ENCODE results near the gene POLA1.

POLA1 gene

DNA sequence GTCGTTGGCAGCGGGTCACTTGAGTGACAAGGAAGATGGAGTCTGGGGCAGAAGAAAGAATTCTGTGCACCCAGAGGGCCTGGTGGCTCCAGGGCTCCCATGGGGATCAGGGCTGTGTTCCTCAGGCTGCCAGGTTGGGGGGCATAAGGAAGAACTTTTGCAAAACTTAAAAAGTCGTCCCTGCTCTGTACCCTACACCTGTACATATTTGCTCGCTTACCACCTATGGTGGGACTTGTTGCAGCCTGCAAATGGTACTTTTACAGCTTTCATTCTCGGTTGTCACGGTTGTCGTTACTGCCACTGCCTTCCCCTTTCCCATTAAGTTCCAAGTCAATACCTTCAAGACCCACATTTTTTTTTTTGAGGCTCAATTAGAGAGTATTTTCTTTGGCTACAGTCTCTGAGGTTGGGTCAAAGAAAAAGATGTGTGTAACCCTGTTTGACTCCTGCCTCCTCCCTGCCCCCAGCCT is 312.9 kb downstream of the POLA1 start:
- H3K9me3 Mint-ChIP-seq: no peaks in the 10 kb centered on the region
- H3K27ac Mint-ChIP-seq: no peak overlapping the region
- H3K36me3 Mint-ChIP-seq (ENCODE audit: low read depth): no peaks in the 10 kb centered on the region
- peaks cover 18% of the 10 kb centered on the region for H3K4me1 Mint-ChIP-seq (ENCODE audit: low read depth)
- no peak overlapping the region for H3K4me3 Mint-ChIP-seq
- H3K27me3 Mint-ChIP-seq: peaks cover 55% of the 10 kb centered on the region

DNA sequence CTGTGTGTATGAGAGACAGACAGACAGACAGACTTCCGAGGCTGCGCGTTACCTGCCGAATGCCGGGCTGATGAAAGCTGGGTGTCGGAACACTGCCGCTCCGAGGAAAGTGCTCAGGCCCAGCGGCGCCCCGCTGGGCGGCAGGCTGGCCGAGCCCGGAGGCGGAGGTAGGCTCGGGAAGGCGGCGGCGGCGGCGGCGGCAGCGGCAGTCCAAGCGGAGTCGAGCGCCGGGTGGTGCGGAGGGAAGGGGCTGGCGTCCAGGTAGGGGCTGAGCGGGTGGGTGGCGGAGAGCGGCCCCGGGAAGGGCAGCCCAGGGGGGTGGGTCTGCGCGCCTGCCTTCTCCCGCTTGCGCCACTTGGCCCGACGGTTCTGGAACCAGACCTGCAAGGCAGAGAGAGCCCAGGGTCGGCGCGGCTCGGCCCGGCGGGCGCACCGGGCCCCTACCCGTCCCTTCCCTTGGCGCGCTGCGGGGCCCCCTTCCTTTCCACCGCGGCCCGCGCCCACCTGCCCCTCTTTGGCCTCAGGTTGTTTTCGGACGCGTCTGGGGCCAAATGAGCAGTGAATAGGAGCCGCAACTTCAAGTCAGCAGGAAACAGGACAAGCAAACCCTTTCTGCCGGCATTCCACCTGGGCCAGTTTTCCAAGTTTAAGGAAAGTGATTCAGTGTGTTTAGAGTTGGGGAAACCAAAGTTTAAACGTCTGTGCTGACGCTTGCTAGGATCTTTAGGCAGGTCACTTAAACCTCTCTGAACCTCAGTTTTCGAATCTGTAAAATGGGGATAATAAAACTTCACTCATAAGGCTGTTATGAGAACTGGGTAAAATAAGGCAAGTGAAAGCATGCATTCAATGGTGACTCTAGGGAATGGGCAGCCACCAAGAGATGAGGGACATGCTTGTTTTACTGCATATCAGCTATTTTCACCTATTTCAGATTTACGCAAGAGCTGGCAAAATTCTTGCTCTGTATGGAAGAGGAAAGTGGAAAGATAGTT is 313.6 kb downstream of the POLA1 start:
- H3K4me1 Mint-ChIP-seq (ENCODE audit: low read depth): peaks cover 19% of the 10 kb centered on the region
- H3K9me3 Mint-ChIP-seq: no peaks in the 10 kb centered on the region
- no peak overlapping the region for H3K27ac Mint-ChIP-seq
- H3K36me3 Mint-ChIP-seq (ENCODE audit: low read depth): no peaks in the 10 kb centered on the region
- H3K27me3 Mint-ChIP-seq: peaks cover 58% of the 10 kb centered on the region
- no peak overlapping the region for H3K4me3 Mint-ChIP-seq

DNA sequence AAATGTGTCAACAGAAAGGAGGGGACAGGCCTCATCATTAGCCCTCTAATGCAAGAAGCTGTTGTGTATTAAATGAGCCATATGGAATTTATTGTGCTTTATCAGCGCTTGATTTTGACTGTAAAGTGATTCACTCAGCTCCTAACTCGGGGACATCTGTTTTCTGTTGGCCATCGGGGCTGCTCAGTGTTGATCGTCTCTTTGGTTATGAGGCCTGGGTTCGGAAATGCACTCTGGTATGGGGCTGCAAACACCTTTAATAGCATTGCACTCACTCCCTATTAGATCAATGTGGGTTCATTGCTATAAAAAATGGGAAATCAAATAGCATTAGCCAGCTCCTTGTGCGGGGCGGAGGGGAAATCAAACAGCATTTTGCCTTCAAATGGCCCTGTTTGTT is 315.7 kb downstream of the POLA1 start:
- Mint-ChIP-seq H3K36me3 (ENCODE audit: low read depth) (no peaks in the 10 kb centered on the region), H3K9me3 (no peaks in the 10 kb centered on the region), H3K4me1 (ENCODE audit: low read depth) (peaks cover 12% of the 10 kb centered on the region), H3K27ac (no peak overlapping the region), H3K4me3 (no peak overlapping the region), H3K27me3 (peaks cover 53% of the 10 kb centered on the region)

DNA sequence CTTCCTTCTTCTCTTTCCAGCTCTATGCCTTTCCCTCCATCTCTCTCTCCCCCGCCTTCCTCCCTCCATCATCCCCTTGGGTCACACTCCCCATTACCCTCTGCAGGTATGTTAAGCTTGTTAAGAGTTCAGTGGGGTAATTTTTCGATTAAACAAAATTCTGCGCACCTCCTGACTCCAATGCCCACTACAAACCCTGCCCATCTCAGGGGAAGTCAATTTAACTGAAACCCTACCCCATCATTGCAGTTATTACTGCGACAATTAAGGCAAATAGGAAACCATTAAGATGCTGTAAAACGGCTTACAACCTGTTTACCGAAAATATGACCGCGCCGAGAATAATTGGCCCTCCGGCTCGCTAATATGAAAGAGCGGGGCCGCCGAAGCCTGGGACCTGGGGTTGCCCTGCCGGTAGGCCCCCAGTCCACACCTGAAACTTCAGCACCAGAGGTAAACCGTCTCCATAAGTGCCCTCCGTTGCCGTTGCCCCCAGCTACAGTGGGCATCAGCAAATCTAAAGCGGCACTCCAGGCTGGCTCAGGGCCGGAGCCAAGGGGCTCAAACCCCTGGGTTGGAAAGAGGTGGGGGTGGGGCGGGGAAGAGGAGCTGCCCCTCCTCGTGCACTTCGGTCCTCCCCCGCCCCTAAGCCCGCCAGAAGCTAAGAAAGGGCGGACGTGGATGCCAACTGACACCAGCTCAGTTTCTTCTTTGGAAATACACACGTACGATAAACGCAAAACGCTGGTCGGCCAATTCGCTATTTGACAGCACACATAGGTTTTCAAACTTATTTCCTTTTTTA is 317.3 kb downstream of the POLA1 start:
- no peaks in the 10 kb centered on the region for H3K36me3 Mint-ChIP-seq (ENCODE audit: low read depth)
- peaks cover 59% of the 10 kb centered on the region for H3K27me3 Mint-ChIP-seq
- H3K27ac Mint-ChIP-seq: no peak overlapping the region
- H3K4me1 Mint-ChIP-seq (ENCODE audit: low read depth): peaks cover 9% of the 10 kb centered on the region
- H3K9me3 Mint-ChIP-seq: no peaks in the 10 kb centered on the region
- no peak overlapping the region for H3K4me3 Mint-ChIP-seq

DNA sequence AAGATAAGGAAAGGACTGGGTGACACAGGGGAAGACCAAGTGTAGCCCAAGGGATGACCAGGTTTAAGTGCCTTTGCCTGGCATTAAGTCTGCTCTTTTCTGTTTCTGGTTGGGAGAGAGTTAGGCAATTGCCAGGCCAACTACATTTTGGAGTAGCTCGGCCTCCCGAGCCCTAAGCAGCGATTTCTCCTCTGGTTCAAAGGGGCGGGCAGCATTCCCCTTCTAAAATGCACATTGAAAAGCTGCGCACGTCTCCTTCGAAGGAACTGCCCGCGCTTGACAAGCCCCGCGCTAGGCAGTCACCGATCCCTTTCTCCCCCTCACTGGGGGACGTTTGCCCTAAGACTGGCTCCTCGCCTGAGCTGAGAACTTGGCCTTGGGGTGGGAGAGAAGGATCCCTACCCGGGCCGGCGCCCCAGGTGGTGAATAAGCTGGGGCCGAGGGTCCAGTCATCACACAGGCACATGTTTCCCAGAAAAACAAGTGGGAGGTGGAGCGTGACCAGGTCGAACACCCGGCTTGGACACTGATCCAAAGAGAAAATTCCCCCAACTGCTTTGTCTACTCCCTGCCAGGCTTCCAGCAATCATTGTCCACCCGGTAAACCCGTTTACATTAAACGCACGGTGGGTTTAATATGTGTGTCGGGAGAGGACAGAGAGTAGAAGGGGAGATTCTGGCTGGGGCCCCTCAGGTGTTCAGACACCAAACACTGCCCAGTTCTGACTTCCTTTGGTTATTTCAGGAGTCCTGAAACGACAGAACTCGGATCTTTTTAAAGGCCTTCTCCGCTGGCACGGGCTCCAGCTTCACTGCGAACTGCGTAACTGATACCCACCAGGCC is 318.1 kb downstream of the POLA1 start:
- Mint-ChIP-seq H3K9me3 (no peaks in the 10 kb centered on the region), H3K36me3 (ENCODE audit: low read depth) (no peaks in the 10 kb centered on the region), H3K4me3 (no peak overlapping the region), H3K27ac (no peak overlapping the region), H3K27me3 (peaks cover 59% of the 10 kb centered on the region), H3K4me1 (ENCODE audit: low read depth) (peaks cover 3% of the 10 kb centered on the region)

DNA sequence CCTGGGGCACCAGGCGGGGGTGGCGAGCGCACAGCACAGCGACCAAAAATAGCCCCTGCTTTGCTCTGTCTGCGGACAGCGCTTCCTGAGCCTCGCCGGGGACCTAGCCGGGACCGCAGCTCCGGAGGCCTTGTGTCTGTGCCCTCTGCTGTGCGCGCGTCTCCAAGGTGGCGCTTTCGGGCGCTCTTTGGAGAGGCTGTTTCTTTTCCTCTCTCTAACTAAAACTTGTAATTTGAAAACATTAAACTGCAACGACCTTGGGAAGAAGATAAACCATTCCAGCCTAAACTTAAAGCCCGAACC is 318.7 kb downstream of the POLA1 start:
- Mint-ChIP-seq H3K27ac (no peak overlapping the region), H3K27me3 (peaks cover 61% of the 10 kb centered on the region), H3K9me3 (no peaks in the 10 kb centered on the region), H3K4me3 (peak overlapping the region; percentile 49), H3K36me3 (ENCODE audit: low read depth) (no peaks in the 10 kb centered on the region), H3K4me1 (ENCODE audit: low read depth) (peaks cover 6% of the 10 kb centered on the region)

DNA sequence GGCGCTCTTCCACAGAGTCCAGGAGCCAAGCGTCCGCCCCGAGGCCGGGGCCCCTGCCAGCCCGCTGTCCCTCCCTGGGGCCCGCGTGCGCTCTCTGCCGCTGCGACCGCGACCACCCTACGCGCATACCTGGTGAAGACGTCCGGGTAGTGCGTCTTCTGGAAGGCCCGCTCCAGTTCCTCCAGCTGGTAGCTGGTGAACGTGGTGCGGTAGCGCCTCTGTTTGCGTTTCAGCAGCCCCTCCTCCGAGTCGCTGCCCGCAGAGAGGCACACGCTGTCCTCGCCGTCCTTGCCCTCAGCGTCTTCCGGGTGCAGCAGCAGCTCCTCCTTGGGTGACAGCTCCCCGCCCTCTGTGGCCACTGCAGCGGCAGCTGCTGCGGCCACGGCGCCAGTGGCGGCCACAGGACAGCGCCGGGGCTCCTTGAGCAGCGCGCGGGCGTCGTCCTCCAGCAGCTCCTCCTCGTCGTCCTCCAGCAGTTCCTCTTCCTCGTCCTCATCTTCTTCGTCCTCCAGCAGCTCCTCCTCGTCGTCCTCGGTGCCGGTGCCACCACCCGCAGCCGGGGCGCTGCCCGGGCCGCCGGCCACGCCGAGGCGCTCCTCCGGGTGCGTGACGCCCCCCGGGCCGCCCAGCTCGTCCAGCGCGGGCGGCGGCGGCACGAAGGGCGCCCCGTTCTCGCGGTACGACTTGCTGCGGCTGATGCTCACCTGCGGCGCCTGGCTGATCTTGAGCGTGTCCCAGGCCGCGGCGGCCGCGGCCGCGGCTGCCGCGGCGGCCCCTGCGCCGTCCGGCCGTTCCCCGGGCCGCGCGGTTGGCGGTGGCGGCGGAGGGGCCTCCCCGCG is 319.3 kb downstream of the POLA1 start:
- Mint-ChIP-seq H3K9me3 (no peaks in the 10 kb centered on the region), H3K27me3 (peaks cover 61% of the 10 kb centered on the region), H3K4me1 (ENCODE audit: low read depth) (peaks cover 9% of the 10 kb centered on the region), H3K36me3 (ENCODE audit: low read depth) (no peaks in the 10 kb centered on the region), H3K4me3 (peak overlapping the region; percentile 60), H3K27ac (no peak overlapping the region)

DNA sequence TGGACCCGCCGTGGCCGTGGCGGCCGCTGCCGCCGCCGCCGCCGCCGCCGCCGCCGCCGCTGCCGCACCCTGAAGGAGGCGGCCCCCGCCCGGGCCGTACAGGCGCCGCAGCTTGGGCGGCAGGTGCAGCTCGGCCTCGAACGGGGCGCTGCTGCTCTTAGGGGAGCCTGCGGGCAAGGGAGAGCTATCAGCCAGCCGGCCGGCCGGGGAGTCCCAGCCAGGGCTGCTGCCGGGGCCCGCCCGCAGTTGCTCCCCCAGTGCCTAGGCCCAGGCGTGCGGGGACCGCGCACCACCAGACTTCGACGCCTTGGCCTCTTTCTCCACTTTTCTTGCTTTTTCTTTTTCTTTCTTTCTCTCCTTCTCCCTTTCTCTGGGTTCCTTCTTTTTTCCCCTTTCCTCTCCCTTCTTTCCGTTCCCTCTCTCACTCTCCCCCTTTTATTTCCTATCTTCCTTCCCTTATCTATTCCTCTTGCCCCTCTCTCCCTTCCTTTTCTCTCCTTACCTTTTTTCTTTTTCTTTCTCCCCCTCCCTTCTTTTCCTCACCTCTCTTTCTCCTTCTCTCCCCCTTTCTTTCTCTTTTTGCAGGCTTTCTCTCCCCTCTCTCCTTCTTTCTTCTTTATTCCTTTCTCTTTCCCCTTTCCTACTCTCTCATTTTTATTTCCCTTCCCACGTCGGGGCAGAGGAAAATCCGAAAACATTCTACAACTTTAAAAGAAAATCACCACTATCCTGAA is 320.1 kb downstream of the POLA1 start:
- Mint-ChIP-seq H3K27ac (no peak overlapping the region), H3K4me1 (ENCODE audit: low read depth) (peaks cover 9% of the 10 kb centered on the region), H3K36me3 (ENCODE audit: low read depth) (no peaks in the 10 kb centered on the region), H3K27me3 (peaks cover 58% of the 10 kb centered on the region), H3K9me3 (no peaks in the 10 kb centered on the region), H3K4me3 (peak overlapping the region; percentile 37)

DNA sequence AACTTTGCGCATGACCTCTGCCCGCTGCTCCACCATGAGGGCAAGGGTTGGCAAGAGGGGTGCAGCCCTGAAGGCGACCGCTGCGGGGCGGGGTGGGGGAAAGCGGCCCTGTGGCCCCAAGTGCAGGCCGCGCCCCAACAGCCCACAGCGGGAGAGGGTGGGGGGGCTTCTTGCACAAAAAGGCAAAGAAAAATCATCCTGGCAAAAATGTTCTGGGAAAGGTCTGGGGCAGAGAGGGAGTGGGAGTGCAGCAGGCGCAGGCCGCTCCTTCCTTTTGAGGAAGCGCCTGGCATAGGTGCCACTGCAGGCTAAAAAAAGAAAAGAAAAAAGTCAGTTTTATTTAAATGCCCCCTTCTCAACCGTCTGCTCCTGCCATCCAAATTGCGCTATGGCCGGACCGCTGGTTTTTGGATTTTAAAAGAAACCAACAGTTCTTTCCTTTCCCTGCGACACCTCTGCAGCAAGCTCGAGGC is 320.7 kb downstream of the POLA1 start:
- Mint-ChIP-seq H3K9me3 (no peaks in the 10 kb centered on the region), H3K27ac (no peak overlapping the region), H3K36me3 (ENCODE audit: low read depth) (no peaks in the 10 kb centered on the region), H3K4me3 (peak overlapping the region; percentile 37), H3K4me1 (ENCODE audit: low read depth) (peaks cover 9% of the 10 kb centered on the region), H3K27me3 (peaks cover 57% of the 10 kb centered on the region)

DNA sequence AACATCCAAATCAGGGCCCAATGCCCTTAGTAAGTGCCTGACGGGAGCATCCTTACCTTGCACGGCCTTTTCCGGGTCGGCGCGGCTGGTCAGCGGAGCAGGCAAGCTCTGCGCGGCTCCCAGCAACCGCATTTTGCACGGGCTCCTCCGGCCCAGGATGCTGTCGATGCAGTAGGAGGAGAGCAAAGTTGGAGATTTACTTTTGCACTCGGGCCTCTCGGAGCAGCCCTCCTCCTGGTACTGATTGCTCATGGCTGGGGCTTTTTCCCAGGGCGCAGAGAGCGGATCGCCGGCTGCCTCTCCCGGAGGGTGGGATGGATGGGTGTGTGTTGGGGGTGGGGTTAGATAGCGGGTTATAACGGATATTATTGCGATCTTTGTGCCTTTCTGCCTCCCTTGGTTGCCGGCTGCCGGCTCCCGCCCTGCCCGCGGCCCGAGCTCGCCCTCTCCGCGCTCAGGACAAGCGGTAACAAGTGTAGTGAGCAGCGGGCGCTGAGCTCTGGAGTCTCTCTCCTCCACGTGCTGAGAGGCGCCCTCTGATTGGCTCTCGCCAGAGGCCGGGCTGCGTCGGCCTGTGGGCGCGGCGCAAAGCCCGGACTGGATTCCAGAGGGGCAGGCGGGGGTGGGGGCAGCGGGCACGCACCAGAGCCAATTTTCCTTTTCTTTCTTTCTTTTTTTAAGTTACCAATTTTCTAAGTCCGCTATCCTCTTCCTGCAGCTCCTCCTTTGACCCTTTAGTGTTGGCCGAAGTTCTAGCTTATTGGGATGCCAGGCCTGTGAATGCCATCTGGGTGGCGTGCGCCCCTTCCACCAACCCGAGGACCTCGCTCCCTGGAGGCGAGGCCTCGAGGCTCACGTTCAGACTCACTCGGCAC is 322.0 kb downstream of the POLA1 start, which contains the start of gene ARX:
Gene ARX, minus strand, starts transcription at position 480 of the 875 bp plus-strand sequence. Its CDS starts 228 bp downstream, at position 252.
- peaks cover 57% of the 10 kb centered on the region for H3K27me3 Mint-ChIP-seq
- H3K36me3 Mint-ChIP-seq (ENCODE audit: low read depth): no peaks in the 10 kb centered on the region
- peaks cover 9% of the 10 kb centered on the region for H3K4me1 Mint-ChIP-seq (ENCODE audit: low read depth)
- no peak within 1 kb of the TSS for H3K27ac Mint-ChIP-seq
- no peaks in the 10 kb centered on the region for H3K9me3 Mint-ChIP-seq
- peak within 1 kb of the TSS; percentile 7 for H3K4me3 Mint-ChIP-seq

DNA sequence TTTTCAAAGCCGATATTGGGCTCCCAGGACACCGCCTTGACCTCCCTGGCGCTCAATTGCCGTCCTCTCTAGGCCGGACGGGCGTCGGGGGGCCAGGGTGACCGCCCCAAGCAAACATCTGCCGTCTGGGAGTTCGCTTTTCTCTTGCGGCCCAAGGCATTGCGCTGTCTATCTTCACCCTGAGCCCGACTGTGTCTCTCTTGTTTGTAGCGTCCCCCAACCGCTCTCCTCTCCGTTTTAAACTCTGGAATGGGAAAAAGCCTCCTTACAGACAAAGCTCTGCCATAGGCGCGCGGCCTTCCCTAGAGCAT is 322.6 kb downstream of the POLA1 start:
- peaks cover 11% of the 10 kb centered on the region for H3K4me1 Mint-ChIP-seq (ENCODE audit: low read depth)
- H3K4me3 Mint-ChIP-seq: no peak overlapping the region
- H3K36me3 Mint-ChIP-seq (ENCODE audit: low read depth): no peaks in the 10 kb centered on the region
- no peaks in the 10 kb centered on the region for H3K9me3 Mint-ChIP-seq
- H3K27ac Mint-ChIP-seq: no peak overlapping the region
- peaks cover 57% of the 10 kb centered on the region for H3K27me3 Mint-ChIP-seq

DNA sequence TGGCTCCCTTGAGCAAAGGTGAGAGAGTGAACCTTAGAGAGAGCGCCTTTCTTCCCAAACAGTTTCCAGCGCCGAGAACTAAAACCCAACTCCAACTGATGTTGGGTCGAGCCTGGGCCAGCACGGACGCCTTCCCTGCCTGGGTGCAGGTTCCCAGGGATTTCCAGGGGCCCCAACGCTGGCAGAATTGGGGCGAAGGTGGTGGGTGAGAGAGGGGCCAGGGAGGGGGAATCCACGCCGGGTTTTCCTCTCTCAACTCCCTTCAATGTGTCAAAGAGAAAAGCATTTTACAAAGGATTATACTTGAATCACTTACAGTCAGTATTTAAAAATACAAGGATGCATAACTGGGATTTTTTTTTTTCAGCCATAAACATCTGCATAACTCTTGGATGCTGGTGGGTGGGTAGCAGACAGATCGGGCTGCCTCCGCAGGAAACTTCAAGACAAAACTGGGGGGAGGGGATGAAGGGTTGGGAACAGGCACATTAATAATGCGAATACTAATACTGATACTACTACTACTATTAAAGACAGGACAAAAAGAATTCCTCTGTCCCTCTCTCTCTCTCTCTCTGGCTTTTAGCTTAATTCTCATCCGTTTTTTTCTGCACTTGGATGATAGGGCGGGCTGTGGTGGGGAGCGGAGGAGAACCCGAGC is 323.4 kb downstream of the POLA1 start:
- Mint-ChIP-seq H3K27me3 (peaks cover 60% of the 10 kb centered on the region), H3K4me1 (ENCODE audit: low read depth) (peaks cover 18% of the 10 kb centered on the region)

More for the DNA sequence above, 323.4 kb downstream of the POLA1 start:
- Mint-ChIP-seq H3K9me3 (no peaks in the 10 kb centered on the region), H3K4me3 (no peak overlapping the region), H3K27ac (no peak overlapping the region), H3K36me3 (ENCODE audit: low read depth) (no peaks in the 10 kb centered on the region)

Measured in stimulated activated naive CD8-positive, alpha-beta T cell treated with anti-CD3 and anti-CD28 coated beads, Interleukin-15, Interleukin-2, amounts not matched to agents 100 ng/mL and 50 ng/mL, for 24 hours (primary cell).